UCSD-AML1 (cell line): Measurements from ENCODE around the gene RIPOR3.
"Not testable (repeated sequence)": the region's sequence is repeated elsewhere in the genome, so short reads cannot be mapped to it uniquely, and the experiment has no call there.

Source experiments
- DNase-seq: peaks from one replicate; lab custom pipeline; 2025; ENCODE audit not compliant: unreplicated experiment; lab: John Stamatoyannopoulos, UW

The RIPOR3 gene

DNA sequence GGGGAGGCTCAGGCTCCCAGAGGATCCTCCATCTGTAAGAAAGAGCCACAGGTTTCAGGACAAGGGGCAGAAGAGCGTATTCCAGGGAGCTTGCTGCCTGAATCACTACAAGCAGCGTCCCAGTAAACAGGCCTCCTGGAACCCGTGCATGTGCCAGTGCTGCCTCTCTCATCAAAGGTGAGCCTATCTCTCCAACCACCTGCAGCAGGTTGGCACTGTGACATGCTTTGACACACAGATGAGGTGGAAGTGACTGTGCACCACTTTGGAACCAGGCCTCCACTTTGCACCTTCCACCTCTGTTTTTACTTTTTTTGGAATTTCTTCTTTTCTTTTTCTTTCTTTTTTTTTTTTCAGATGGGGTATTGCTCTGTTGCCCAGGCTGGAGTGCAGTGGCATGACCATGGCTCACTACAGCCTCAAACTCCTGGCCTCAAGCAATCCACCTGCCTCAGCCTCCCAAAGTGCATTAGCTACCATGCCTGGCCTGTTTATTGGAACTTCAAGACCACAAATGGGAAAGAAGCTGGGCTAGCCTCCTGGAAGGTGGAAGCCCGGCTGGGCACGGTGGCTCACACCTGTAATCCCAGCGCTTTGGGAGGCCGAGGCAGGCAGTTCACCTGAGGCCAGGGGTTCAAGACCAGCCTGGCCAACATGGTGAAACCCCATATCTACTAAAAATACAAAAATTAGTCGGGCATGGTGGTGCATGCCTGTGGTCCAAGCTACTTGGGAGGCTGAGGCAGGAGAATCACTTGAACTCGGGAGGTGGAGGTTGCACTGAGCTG is 12.5 kb upstream of the RIPOR3 start:
- not testable (repeated sequence) for DNase-seq

DNA sequence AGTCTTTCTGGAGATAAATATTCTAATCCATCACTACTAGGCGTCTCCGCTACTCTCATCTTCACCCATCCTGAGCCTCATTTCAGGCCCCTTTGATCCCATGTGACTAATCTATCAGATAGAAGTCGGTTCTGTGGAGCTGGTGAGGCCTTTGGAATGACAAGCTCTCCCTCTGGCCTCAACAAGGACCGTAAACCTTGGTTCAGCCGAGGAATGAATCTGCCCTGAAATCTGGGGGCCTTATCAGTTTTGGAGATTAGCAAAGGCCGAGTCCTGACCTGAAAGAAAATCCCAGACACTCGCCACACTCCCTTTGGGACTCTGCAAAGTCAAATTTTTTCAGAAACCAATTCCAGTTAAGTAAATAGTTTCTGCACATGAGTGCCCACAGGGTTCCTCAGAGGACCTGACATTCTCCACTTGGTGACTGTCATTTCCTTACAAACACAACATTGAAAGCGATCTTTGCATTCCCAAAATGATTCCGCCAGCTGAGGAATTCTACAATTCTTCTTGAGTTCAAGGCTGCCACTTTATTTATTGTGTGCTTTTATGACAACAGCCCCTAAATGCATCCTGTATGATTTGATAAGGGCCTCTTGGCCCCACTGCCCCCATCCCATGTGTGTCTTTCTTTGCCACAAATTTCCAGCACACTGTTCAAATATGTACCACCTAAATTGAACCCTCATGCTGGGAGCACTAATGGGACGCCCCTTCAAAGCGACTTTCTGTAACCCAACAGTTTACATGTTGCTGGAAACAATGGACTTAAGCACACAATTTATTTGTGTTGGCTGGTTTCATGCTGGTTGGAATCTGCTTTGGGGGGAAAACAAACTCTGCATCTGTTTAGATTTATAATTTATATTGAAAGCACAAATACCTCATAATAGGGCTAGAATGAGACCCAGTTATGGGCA is 10.0 kb upstream of the RIPOR3 start:
- no peak for DNase-seq

DNA sequence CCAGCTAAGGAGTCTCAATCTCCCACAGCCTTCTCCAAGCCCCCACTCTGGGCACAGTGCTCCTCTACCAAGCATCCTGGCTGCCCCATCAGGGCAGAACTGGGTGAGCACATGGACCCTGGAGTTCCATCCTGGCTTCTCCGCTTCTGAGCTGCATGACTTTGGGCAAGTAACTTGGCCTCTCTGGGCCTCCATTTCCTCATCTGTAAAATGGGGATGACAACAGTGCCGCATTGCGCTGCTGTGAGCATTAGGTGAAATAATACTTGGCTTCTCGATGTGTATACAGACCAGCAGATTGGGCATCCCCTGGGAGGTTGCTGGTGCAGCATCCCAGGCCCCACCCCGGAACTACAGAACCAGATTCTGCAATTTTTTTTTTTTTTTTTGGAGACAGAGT is 8.3 kb upstream of the RIPOR3 start:
- DNase-seq, result no peak

DNA sequence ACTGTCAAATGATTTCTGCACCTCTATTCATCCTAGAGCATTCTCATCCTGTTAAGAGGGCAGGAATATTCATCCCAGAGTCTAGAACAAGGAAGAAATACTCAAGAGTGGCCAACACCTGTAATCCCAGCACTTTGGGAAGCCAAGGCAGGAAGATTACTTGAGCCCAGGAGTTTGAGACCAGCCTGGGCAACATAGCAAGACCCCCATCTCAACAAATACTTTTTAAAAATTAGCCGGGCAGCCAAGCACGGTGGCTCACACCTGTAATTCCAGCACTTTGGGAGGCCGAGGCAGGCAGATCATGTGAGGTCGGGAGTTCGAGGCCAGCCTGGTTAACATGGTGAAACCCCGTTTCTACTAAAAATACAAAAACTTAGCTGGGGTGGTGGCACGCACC is 6.9 kb upstream of the RIPOR3 start:
- DNase-seq, result not testable (repeated sequence)

DNA sequence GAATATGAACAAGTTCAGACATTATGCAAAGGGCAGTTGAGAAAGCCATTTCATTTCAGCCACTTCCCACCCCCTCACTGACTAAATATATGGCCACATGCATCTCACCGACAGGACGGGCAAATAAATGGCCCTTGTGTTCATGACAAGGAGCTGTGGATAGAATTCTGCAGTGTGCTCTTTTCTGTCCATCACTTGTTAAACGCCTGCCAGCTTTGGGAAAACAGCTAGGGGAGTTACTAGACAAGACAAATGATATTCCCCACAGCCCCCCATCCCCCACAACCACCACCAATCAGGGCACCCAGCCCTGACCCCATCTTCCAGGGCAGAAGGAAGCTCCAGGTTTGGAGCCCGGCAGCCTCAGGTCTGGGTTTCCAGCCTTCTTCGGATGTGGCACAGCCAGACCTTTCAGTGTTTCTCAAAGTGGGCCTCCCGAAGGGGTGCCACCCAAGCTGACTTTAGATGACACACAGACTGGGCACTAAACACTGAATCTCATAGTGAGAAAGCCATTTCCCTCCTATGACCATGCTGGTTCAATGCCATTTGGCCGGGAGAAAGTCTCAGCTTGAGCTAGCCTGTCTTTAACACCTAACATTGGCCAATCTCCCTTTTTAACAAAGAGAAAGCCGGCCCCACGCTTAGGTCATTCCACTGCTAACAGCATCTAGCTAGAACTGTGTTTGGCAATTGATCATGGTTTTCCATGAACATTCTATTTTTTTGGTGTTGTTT is 4.0 kb upstream of the RIPOR3 start:
- DNase-seq, result no peak

DNA sequence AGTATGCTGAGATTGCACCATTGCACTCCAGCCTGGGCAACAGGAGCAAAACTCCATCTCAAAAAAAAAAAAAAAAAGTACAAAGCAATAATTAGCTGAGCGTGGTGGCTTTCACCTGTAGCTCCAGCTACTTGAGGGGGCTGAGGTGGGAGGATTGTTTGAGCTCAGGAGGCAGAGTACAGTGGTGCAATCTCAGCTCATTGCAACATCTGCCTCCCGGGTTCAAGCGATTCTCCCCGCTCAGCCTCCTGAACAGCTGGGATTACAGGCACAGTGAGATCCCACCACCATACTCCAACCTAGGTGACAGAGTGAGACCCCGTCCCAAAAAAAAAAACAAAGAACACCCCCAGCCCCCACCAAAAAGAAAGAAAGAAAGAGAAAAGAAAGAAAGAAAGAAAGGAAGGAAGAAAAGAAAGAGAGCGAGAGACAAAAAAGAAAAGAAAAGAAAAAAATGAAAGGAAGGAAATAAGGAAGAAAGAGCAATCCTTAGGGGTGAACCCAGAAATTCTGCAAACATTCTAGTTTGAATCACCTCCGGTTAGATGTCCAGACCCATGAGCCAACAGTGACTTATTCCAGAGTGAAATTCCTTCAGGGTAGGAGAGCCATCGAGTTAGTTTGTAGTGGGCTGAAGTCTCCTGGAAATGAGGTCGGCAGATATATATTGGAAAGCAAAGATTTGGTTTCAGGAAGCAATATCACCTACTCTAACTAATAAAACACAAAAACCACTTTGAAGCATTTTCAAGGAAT is 3.2 kb upstream of the RIPOR3 start:
- DNase-seq, result no peak

DNA sequence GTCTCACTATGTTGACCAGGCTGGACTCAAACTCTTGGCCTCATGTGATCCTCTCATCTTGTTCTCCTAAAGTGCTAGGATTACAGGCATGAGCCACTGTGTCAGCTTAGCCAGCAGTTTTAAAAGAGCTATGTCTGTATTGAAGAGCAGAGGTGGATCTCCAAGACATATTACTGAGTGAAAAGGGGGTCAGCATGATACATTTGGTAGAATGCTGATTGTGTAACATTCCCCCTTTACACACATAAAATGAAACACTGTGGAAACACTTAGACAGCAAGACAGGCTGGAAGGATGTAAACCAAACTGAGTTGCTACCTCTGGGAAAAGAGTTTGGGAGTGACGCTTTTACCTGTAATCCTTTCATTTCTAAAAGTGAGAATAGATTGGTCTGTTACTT is 1.7 kb upstream of the RIPOR3 start:
- DNase-seq, result no peak

DNA sequence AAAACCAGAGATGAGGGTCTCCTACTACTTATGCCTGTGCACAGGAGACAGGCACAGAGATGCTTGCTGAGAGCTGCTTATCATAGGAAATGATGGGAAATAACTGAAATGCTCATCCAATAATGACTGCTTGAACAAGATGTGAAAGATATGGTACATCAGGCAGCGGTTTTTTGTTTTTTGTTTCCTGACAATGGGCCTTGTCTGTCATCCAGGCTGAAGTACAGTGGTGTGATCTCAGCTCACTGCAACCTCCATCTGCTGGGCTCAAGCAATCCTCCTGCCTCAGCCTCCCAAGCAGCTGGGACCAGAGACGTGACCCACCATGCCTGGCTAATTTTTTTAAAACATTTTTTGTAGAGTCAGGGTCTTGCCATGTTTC is 1.2 kb upstream of the RIPOR3 start:
- DNase-seq, result no peak

DNA sequence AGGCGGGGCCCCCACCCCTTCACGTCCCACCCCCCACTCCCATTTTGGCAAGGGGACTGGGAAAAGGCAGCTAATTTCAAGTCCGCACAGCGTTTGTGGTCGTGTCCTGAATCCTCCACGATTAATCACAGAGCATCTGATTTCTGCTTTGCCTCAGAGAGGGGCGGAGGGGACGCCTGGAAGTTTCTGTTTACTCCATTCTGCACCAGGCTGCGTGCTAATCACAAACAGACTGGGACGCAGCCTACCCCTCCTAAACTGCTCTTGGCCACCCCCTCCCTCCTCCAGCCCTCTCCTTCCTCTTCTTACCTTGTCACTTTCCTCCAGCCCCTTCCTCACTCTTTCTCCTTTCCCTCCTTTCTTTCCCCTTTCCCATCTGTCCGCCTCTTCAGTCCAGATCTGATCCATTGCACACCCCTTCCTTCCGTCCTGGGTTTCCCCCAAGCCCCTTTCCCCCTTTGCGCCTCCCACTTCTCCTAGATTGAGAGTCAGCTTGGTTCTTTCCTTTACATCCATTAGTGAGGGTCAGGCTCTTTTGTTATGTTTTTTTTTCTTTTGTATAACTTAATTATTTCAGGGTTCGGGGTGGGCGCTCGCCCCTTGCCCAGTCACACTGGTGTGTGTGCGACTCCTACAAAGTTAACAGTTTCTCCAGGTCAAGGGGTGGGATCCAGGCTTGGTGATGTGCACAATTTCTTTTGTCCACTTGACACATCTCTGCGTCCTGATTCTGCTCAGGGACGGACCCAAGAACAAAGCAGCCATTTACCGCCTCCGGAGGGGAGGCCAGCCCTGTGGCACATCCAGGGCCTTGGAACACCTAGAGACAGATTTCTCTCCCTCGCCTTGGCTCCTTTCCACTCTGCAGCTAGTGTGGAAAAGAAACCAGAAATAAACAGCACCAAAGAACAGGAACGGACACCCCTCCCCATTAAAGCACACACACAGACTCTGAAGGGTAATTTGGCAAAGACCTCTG is 520 bp upstream of the RIPOR3 start:
- no peak for DNase-seq

DNA sequence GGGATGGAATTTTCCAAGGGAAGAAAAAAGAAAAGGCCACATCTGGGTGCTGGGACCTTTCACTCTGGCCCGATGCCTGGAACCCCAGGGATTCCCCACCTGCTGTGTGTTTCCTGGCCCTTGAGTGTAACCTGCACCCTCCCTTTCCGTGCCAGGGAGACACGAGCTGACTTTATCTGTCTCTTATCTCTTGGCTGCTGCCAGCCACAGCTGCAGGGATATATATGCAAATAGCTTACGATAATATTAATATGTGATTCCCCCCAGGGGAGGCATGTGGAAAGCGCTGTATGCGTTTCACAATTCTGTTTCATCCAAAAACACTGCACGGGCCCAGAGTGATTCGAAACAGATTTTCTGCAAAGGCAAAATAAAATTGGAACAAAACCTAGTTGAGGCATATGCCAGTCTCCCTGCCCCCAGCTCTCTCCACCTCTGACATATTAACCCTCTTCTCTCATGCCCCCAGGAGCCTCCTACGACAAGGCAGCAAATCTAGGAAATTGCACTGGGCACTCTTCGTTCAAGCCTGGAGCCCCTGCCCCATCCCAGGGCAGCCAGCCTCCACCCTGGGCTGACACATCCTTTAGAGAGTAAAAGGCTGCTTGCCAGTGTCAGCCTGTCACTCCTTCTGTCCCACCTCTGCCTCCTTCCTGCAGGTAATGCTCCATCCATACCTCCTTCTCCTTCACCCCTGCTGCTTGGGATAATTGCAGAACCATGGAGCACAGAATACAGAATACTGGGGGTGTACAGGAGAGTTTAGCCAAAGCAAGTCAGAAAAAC is 1.3 kb downstream of the RIPOR3 start:
- no peak for DNase-seq

DNA sequence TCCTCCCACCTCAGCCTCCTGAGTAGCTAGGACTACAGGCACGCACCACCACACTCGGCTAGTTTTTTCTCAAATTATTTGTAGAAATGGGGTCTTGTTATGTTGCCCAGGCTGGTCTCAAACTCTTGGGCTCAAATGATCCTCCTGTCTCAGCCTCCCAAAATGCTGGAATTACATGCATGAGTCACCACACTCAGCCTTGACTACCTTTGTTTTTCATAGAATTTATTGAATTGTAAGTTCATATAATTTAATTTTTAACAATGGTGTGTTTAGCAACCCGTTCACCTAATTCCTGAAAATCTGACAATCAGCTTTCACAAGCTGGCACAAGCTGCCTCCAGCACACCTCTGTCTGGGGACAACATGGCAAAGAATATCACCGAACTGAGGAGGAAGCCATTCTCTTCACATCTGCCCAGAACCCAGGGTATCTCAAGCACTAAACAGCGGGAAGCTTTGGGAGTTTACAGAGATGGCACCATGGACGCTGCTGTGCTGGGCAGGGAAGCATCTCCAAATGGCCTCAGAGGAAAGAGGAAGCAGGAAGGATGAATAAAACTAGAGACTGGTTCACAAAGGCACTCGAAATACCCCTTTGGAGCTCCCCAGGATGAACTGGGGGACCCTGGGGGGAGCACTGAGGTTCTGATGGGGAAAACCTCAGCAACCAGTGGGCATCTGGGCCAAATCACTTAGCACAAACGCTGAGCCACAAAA is 2.9 kb downstream of the RIPOR3 start:
- DNase-seq, result no peak

DNA sequence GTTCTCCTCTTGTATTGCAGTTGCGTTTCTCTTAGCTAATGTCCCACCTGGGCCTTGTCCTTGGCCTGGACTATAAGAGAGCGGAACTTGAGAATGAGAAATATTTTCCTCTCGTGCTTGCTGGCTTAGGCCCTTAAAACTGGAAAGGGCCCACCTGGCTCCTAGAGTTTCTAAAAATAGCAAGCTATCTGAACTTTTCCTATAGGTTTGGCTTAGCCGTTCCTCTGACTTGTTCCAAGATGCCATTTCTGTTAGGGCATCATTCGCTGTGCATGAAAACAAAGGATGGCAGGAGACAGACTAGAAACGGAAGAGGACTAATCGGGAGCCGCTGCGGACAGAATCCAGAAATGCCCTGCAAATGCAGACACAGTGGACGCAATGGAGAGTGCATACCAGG is 4.5 kb downstream of the RIPOR3 start:
- DNase-seq, result no peak

DNA sequence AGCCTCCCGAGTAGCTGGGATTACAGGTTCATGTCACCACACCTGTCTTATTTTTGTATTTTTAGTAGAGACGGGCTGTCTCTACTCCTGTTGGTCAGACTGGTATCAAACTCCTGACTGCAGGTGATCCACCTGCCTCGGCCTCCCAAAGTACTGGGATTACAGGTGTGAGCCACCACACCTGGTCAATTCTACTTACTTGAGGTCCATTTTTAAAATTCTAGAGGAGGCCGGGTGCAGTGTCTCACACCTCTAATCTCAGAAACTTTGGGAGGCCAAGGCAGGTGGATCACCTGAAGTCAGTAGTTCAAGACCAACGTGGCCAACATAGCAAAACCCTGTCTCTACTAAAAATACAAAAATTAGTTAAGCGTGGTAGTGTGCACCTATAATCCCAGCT is 7.8 kb downstream of the RIPOR3 start:
- DNase-seq, result no peak

DNA sequence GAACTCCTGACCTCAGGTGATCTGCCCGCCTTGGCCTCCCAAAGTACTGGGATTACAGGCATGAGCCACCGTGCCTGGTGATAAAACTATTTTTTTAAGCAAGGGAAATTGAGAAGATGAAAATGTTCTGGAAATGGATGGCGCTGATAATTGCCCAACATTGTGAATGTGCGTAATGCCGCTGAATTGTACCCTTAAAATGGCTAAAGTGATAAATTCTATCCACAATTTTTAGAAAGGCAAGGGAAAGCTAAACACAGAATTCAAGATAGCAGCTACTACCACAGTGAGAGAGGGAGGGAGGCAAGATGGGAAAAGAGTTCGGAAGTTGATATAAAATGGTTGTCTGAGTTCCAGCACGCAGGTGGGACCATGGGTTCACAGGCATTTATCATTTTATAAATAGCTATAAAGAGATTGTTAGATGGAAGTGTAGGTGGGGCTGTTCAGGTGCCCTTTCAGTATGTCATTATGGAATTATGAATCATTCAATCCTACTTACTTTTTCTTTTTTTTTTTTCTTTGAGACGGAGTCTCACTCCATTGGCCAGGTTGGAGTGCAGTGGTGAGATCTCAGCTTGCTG is 8.3 kb downstream of the RIPOR3 start:
- no peak for DNase-seq

DNA sequence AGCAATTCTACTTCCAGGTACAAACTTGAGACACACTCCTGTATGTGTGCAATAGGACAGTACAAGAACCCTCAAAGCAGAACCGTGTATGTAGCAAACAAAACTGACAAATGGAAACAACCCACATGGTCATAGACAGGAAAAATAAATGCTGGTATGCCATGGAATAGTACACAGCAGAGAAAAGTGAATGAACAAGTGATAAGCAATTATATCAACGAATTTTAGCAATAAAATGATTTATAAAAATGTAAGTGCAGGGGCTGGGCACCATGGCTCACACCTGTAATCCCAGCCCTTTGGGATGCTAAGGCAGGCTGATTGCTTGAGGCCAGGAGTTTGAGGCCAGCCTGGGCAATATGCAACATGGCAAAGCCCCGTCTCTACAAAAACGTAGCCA is 9.3 kb downstream of the RIPOR3 start:
- DNase-seq, result no peak

DNA sequence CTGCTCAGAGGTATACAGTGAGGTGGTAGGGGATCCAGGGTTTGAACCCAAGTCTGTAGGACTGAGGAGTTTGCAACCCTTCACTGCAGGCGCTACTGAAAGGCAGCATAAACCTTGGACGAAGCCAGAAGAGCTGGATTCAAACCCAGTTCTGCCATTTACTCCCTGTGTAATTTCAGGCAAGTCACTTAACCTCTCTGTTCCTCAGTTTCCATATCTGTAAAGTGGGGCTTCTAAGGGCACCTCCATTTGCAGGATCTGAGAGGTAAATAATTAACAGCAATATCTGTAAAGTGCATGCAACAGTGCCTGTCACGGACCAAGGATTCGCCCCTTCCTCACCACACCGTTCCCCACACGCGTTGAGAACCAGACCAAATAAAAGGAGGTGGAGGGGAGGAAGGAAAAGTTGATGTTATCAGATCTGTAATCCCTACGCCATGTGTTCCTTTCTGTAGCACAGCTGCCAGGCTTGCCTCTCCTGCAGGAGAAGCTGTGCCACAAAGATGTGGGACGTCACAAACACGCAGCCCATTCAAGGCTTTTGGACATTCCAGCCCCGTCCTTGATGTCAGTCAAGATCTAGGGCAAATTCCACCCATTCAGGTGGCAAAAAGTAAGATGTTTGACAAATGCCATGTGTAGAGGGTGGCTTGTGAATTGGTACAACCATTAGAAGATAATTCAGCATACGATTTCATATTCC is 9.8 kb downstream of the RIPOR3 start:
- DNase-seq, result no peak
